CD4-positive, alpha-beta memory T cell (primary cell): ENCODE data around the gene PLOD1. TPM values are rescaled to one million over a fixed set of nuclear protein-coding genes. Genes with fewer than 3 reads are reported as not detected.

Experiments used
- CTCF ChIA-PET: fragments of 350-600 bp; sonication (Branson Sonifier 250); formaldehyde crosslinking; loops from one replicate; lab custom pipeline; 2021; ENCODE audit warnings: inconsistent platforms; ENCODE audit not compliant: partially characterized antibody; lab: Charles Lee
- POLR2A ChIA-PET: fragments of 350-600 bp; sonication (Branson Sonifier 250); formaldehyde crosslinking; loops from one replicate; lab custom pipeline; 2021; ENCODE audit not compliant: partially characterized antibody; lab: Charles Lee
- DNase-seq, 5 donors: peaks; one replicate each; pipeline versions ENCODE4 v3.0.0 to v3.0.0-alpha.2; 2020 to 2022; ENCODE audit warnings: mixed read lengths in 1 of 5
- H3K27ac ChIP-seq: one replicate; pipeline ENCODE4 v1.7.0; 2013; ENCODE audit warnings: low read depth, low read length
- H3K27me3 ChIP-seq: 2 replicates; pipeline ENCODE4 v1.7.0; 2013; ENCODE audit warnings: mild to moderate bottlenecking, low read length, moderate library complexity; ENCODE audit not compliant: insufficient read depth
- H3K36me3 ChIP-seq: 2 replicates; pipeline ENCODE4 v1.7.0; 2013; ENCODE audit warnings: mild to moderate bottlenecking, low read length, moderate library complexity; ENCODE audit not compliant: insufficient read depth
- H3K4me1 ChIP-seq: 2 replicates; pipeline ENCODE4 v1.7.0; 2013; ENCODE audit warnings: mild to moderate bottlenecking, low read length, moderate library complexity; ENCODE audit not compliant: insufficient read depth
- H3K4me3 ChIP-seq, 2 donors: one replicate each; pipeline ENCODE4 v1.7.0; 2013; ENCODE audit warnings: low read length in 2 of 2, mild to moderate bottlenecking in 1 of 2
- H3K9me3 ChIP-seq, 2 donors: one replicate each; pipeline ENCODE4 v1.7.0; 2013; ENCODE audit warnings: low read length in 2 of 2, control low read depth in 1 of 2; ENCODE audit not compliant: control insufficient read depth in 1 of 2
- H3K27ac Mint-ChIP-seq, 7 donors: one replicate each; pipeline ENCODE4 v1.8.0; 2020 to 2021; ENCODE audit warnings: mixed read lengths in 7 of 7, mild to moderate bottlenecking in 6 of 7, inconsistent platforms in 3 of 7, moderate library complexity in 3 of 7
- H3K27me3 Mint-ChIP-seq, 2 donors: one replicate each; pipeline ENCODE4 v1.8.0; 2020 to 2021; ENCODE audit warnings: mixed read lengths in 2 of 2
- H3K36me3 Mint-ChIP-seq, 2 donors: one replicate each; pipeline ENCODE4 v1.8.0; 2020 to 2021; ENCODE audit warnings: mixed read lengths in 2 of 2, inconsistent platforms in 1 of 2, mild to moderate bottlenecking in 1 of 2
- H3K4me1 Mint-ChIP-seq, 4 donors: one replicate each; pipeline ENCODE4 v1.8.0; 2020 to 2021; ENCODE audit warnings: mixed read lengths in 4 of 4, mild to moderate bottlenecking in 1 of 4
- H3K4me3 Mint-ChIP-seq, 8 donors: one replicate each; pipeline ENCODE4 v1.8.0; 2020 to 2021; ENCODE audit warnings: mixed read lengths in 8 of 8, mild to moderate bottlenecking in 7 of 8, moderate library complexity in 6 of 8, inconsistent platforms in 3 of 8
- H3K9me3 Mint-ChIP-seq, 8 donors: one replicate each; pipeline ENCODE4 v1.8.0; 2020 to 2021; ENCODE audit warnings: mixed read lengths in 8 of 8, mild to moderate bottlenecking in 5 of 8, inconsistent platforms in 3 of 8, moderate library complexity in 1 of 8
- intact Hi-C: fragments of 100-400 bp; cut with micrococcal nuclease; formaldehyde crosslinking; loops from one replicate; pipeline ENCODE4 v1.15.1; 2023
- polyA plus RNA-seq, 2 donors: library from polyadenylated mRNA; unstranded; fragments of 300-500 nt; fragmentation: Illumina TruSeq; gene quantifications; one replicate each; pipeline ENCODE4 v1.2.3, GENCODE V29; 2021
- total RNA-seq, 2 experiments: library from RNA; stranded (reverse); gene quantifications; one replicate each; pipeline ENCODE4 v1.2.3, GENCODE V29; 2021

The PLOD1 gene
- total and polyA plus RNA-seq, 4 experiments from 2014 or later = 2.5 to 3.6 (median 2.8) TPM

DNA sequence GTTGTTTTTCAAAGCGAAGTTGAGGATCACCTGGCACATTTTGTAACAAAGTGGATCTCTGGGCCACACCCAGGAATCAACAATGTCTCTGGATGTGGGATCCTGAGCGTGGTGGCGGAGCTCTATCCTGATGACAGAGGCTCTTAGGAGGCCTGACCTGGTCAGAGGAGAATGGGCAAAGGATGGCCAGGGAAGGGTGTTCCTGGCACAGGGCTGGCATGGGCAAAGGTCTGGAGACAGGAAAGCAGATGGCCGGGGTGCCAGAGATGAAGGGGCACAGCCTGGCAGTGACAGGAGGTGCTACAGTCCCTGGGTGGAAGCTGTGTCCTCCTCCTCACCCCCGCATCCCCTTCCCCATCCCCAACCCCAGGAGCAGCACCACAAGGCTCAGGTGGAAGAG, 25.8 kb downstream of the PLOD1 start:
- no peaks in the 10 kb centered on the region for H3K9me3 Mint-ChIP-seq
- H3K4me3 ChIP-seq = no peak overlapping the region
- H3K36me3 Mint-ChIP-seq = no peaks in the 10 kb centered on the region
- H3K27me3 Mint-ChIP-seq = no peaks in the 10 kb centered on the region
- peak overlapping the region in 1 of 7 donors; percentile 84 for H3K27ac Mint-ChIP-seq
- no peaks in the 10 kb centered on the region for H3K36me3 ChIP-seq
- POLR2A ChIA-PET = no interaction called here
- H3K27ac ChIP-seq = no peak overlapping the region
- DNase-seq = no peak
- H3K4me1 ChIP-seq = no peaks in the 10 kb centered on the region
- no peaks in the 10 kb centered on the region for H3K4me1 Mint-ChIP-seq
- CTCF ChIA-PET = no interaction called here
- H3K4me3 Mint-ChIP-seq = no peak overlapping the region
- no peaks in the 10 kb centered on the region for H3K9me3 ChIP-seq
- intact Hi-C loops = no loop called here
- no peaks in the 10 kb centered on the region for H3K27me3 ChIP-seq

DNA sequence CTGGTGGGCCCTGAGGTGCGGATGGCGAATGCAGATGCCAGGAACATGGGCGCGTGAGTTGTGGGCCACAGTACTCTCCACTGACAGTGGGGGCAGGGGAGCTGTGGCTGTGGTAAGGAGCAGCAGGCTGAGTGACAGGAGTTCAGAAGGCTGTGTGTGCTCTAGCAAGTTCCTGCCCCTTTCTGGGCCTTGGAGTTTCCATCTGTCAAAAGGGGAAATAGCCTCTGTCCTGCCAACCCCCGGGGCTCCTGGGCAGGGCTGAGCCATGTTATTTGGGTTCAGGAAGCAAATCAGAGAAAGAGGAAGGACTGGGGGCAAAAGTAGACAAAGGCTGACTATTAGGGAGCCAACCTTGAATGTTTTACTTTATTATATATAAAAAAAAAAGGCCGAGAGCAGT, 26.2 kb downstream of the PLOD1 start:
- H3K27me3 Mint-ChIP-seq = no peaks in the 10 kb centered on the region
- Histone ChIP-seq H3K4me3 (no peak overlapping the region), H3K4me1 (no peaks in the 10 kb centered on the region), H3K27ac (no peak overlapping the region), H3K27me3 (no peaks in the 10 kb centered on the region), H3K36me3 (no peaks in the 10 kb centered on the region), H3K9me3 (no peaks in the 10 kb centered on the region)
- no peak overlapping the region for H3K27ac Mint-ChIP-seq
- H3K36me3 Mint-ChIP-seq = no peaks in the 10 kb centered on the region
- DNase-seq = no peak
- ChIA-PET CTCF (no interaction called here), POLR2A (no interaction called here)
- intact Hi-C loops = no loop called here
- H3K4me3 Mint-ChIP-seq = no peak overlapping the region
- H3K9me3 Mint-ChIP-seq = no peaks in the 10 kb centered on the region
- no peaks in the 10 kb centered on the region for H3K4me1 Mint-ChIP-seq

DNA sequence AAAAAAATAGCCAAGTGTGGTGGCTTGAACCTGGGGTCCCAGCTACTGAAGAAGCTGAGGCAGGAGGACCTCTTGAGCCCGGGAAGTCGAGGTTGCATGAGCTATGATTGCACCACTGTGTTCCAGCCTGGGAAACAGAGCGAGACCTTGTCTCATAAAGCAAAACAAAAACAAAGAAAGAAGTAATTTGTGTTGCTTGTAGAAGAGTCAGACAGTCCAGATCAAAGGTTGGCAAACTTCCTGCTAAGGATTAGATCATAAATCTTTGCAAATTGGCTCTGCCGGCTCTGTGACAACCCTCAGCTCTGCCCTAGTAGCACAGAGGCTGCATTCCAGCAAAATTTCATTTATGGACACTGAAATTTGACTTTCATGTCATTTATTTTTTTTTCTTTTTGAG, 26.7 kb downstream of the PLOD1 start:
- intact Hi-C loops = no loop called here
- no peak overlapping the region for H3K27ac ChIP-seq
- ChIA-PET CTCF (no interaction called here), POLR2A (no interaction called here)
- no peaks in the 10 kb centered on the region for H3K27me3 ChIP-seq
- Mint-ChIP-seq H3K4me3 (no peak overlapping the region), H3K27me3 (no peaks in the 10 kb centered on the region), H3K9me3 (no peaks in the 10 kb centered on the region), H3K4me1 (no peaks in the 10 kb centered on the region), H3K27ac (no peak overlapping the region), H3K36me3 (no peaks in the 10 kb centered on the region)
- no peaks in the 10 kb centered on the region for H3K36me3 ChIP-seq
- H3K4me1 ChIP-seq = no peaks in the 10 kb centered on the region
- no peak for DNase-seq
- no peaks in the 10 kb centered on the region for H3K9me3 ChIP-seq
- H3K4me3 ChIP-seq = no peak overlapping the region

DNA sequence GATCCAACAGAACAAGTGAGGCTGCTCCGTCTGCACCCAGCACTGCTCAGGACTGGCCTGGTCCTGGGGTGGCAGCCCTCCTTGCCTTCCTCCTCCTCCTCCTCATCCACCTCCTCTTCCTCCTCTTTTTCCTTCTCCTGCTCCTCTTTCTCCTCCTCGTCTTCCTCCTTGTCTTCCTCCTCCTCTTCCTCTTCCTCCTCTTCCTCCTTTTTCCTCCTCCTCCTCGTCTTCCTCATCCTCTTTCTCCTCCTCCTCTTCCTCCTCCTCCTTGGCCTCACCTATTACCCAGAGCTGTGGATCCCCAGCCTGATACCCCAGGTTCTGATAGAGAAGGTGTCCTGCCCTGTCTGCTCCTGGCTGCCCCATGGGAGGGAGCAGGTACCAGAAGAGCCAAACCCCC, 29.1 kb downstream of the PLOD1 start:
- H3K27me3 Mint-ChIP-seq = no peaks in the 10 kb centered on the region
- DNase-seq = no peak
- POLR2A ChIA-PET = no interaction called here
- CTCF ChIA-PET = no interaction called here
- Histone ChIP-seq H3K27ac (no peak overlapping the region), H3K36me3 (no peaks in the 10 kb centered on the region), H3K9me3 (no peaks in the 10 kb centered on the region), H3K4me3 (no peak overlapping the region), H3K27me3 (no peaks in the 10 kb centered on the region), H3K4me1 (no peaks in the 10 kb centered on the region)
- intact Hi-C loops = no loop called here
- no peaks in the 10 kb centered on the region for H3K4me1 Mint-ChIP-seq
- no peaks in the 10 kb centered on the region for H3K36me3 Mint-ChIP-seq
- H3K4me3 Mint-ChIP-seq = no peak overlapping the region
- H3K9me3 Mint-ChIP-seq = no peaks in the 10 kb centered on the region
- H3K27ac Mint-ChIP-seq = peak overlapping the region in 1 of 7 donors; percentile 57

DNA sequence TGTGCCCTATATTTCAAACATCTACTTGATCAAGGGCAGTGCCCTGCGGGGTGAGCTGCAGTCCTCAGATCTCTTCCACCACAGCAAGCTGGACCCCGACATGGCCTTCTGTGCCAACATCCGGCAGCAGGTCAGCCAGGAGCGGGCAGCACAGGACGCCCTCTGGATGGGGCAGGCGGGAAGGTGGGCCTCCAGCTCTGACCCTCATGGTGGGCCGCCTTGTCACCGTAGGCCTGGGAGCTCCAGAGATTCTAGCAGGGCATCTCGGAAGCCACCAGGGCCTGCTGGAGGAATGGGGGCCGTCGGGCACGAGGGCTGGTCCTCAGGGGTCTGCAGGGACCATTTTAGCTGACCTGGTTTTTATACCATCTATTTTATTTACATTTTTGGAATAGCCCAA, 30.1 kb downstream of the PLOD1 start:
- H3K4me3 Mint-ChIP-seq = no peak overlapping the region
- no peaks in the 10 kb centered on the region for H3K36me3 Mint-ChIP-seq
- no peaks in the 10 kb centered on the region for H3K4me1 ChIP-seq
- intact Hi-C loops = no loop called here
- H3K27me3 ChIP-seq = no peaks in the 10 kb centered on the region
- no peaks in the 10 kb centered on the region for H3K36me3 ChIP-seq
- no peaks in the 10 kb centered on the region for H3K27me3 Mint-ChIP-seq
- no peaks in the 10 kb centered on the region for H3K9me3 Mint-ChIP-seq
- no peak overlapping the region for H3K27ac Mint-ChIP-seq
- H3K4me3 ChIP-seq = no peak overlapping the region
- ChIA-PET CTCF (no interaction called here), POLR2A (no interaction called here)
- no peak overlapping the region for H3K27ac ChIP-seq
- no peaks in the 10 kb centered on the region for H3K4me1 Mint-ChIP-seq
- DNase-seq = no peak
- H3K9me3 ChIP-seq = no peaks in the 10 kb centered on the region

DNA sequence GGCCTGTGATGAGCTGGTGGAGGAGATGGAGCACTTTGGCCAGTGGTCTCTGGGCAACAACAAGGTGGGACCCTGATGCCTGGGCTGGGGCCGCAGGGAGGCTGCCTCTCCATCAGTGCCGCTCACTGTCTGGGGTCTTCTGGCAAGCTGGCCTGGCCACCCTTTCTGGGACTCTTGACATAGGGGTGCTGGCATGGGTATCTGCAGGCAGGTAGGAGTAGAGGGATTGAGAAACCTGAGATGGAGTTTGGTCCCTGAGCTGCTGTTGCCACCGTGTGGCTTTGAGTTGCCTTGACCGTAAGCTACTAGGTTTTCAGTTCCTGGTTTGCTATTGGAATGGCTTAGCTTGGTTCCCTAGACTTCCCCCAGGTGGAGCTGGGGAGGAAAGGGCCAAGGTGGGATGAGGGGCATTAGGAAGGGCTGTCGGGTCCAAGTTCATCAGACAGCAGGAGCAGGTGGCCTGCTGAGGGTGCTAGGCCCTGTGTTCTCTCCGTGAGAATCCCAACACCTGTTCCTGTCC, 32.6 kb downstream of the PLOD1 start:
- Histone ChIP-seq H3K36me3 (no peaks in the 10 kb centered on the region), H3K27me3 (no peaks in the 10 kb centered on the region), H3K9me3 (no peaks in the 10 kb centered on the region), H3K4me1 (no peaks in the 10 kb centered on the region), H3K27ac (no peak overlapping the region), H3K4me3 (no peak overlapping the region)
- ChIA-PET POLR2A (interaction anchor here (1.4 kb wide), 1 partner anchor 59 kb away, joined by 5 read pairs; no protein-coding TSS in a partner anchor), CTCF (no interaction called here)
- no peaks in the 10 kb centered on the region for H3K36me3 Mint-ChIP-seq
- DNase-seq = no peak
- H3K9me3 Mint-ChIP-seq = no peaks in the 10 kb centered on the region
- H3K4me3 Mint-ChIP-seq = no peak overlapping the region
- H3K27me3 Mint-ChIP-seq = no peaks in the 10 kb centered on the region
- no peaks in the 10 kb centered on the region for H3K4me1 Mint-ChIP-seq
- no peak overlapping the region for H3K27ac Mint-ChIP-seq
- intact Hi-C loops = loop anchor here (1.0 kb wide), 1 partner anchor 129 kb away; no protein-coding TSS in a partner anchor

DNA sequence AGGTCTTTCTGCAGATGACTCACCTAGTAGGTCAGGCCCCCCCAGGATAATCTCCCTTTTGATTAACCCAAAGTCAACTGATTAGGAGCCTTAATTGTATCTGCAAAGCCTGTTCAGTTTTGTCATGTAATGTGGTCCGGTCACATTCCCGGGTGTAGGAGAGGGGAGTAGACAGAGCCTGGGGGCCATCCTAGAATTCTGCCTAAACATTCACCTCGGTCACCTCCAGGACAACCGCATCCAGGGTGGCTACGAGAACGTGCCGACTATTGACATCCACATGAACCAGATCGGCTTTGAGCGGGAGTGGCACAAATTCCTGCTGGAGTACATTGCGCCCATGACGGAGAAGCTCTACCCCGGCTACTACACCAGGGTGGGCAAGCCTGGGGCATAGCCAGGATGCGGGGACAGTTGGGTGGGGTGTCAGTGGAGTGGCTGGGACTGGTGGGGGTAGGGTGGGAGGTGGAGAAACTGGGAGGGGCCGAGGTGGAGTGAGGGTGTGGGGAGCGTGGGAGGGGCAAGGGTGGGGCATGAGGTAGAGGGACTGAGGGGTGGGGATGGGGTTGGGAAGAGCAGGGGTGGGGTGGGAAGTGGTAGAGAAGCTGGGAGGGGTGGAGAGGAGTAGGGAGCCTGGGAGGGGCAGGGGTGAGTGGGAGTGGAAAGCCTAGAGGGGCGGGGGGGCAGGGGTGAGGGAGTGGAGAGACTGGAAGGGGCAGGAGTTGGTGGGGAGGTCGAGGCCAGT, 36.1 kb downstream of the PLOD1 start:
- Histone ChIP-seq H3K4me1 (no peaks in the 10 kb centered on the region), H3K27me3 (no peaks in the 10 kb centered on the region), H3K27ac (no peak overlapping the region), H3K36me3 (no peaks in the 10 kb centered on the region), H3K4me3 (no peak overlapping the region), H3K9me3 (no peaks in the 10 kb centered on the region)
- no peaks in the 10 kb centered on the region for H3K27me3 Mint-ChIP-seq
- H3K27ac Mint-ChIP-seq = no peak overlapping the region
- CTCF ChIA-PET = no interaction called here
- DNase-seq = no peak
- peaks cover 0 to 1% (median 0%) of the 10 kb centered on the region in 4 donors for H3K4me1 Mint-ChIP-seq
- POLR2A ChIA-PET = interaction anchor here (0.9 to 3.2 kb wide), 2 partner anchors 9 to 36 kb away, joined by 3 to 11 read pairs; partner anchors contain the start of genes MFN2 and PLOD1
- intact Hi-C loops = no loop called here
- no peaks in the 10 kb centered on the region for H3K36me3 Mint-ChIP-seq
- no peak overlapping the region for H3K4me3 Mint-ChIP-seq
- H3K9me3 Mint-ChIP-seq = no peaks in the 10 kb centered on the region
